Neural progenitor cell (in vitro differentiated cells): ENCODE measurements around the gene SGSM1.

Experiments used
- CTCF ChIP-seq: fragments of 200-600 bp; sonication (generic); IDR thresholded peaks from 2 replicates; pipeline ENCODE4 v1.5.1; 2017; ENCODE audit warnings: antibody characterized with exemption, mild to moderate bottlenecking
- EZH2 ChIP-seq: fragments of 200-600 bp; sonication (generic); IDR thresholded peaks from 2 replicates; pipeline ENCODE4 v1.6.1; 2017; ENCODE audit warnings: antibody characterized with exemption, mild to moderate bottlenecking, moderate library complexity

GRCh38 chr22:24942301-24942700 is 136.3 kb downstream of the SGSM1 start:
- TF ChIP-seq CTCF (no peak), EZH2 (no peak)
